SK-N-SH treated with all-trans-retinoic acid at 6 μM for 48 hours (cell line): ENCODE measurements around the gene NT5C3A.

ENCODE experiments used
- ATAC-seq: fragments of 200-7000 bp; cut with Tn5 transposase; 3 replicates; pipeline ENCODE4 v1.9.1; 2020; ENCODE audit warnings: mild to moderate bottlenecking, moderate library complexity
- ARNTL ChIP-seq: fragments of 450-650 bp; formaldehyde crosslinking; IDR thresholded peaks from 2 replicates; pipeline ENCODE4 v1.5.0; 2020; ENCODE audit warnings: low read depth, mild to moderate bottlenecking, moderate library complexity, borderline replicate concordance
- BACH2 ChIP-seq: fragments of 250-450 bp; sonication (Bioruptor Pico); IDR thresholded peaks from 2 replicates; pipeline ENCODE4 v1.9.0; 2021; ENCODE audit warnings: mild to moderate bottlenecking, borderline replicate concordance
- CSDC2 ChIP-seq: fragments of 250-450 bp; sonication (Bioruptor Pico); IDR thresholded peaks from 2 replicates; pipeline ENCODE4 v1.5.0; 2020; ENCODE audit warnings: mild to moderate bottlenecking, moderate library complexity
- CSRNP3 ChIP-seq: fragments of 250-450 bp; sonication (Bioruptor Pico); IDR thresholded peaks from 2 replicates; pipeline ENCODE4 v1.5.1; 2021; ENCODE audit warnings: mild to moderate bottlenecking, moderate library complexity
- ESRRG ChIP-seq: fragments of 250-450 bp; sonication (Bioruptor Pico); IDR thresholded peaks from 2 replicates; pipeline ENCODE4 v1.6.1; 2021; ENCODE audit warnings: mild to moderate bottlenecking
- GLIS3 ChIP-seq: fragments of 250-450 bp; sonication (Bioruptor Pico); IDR thresholded peaks from 2 replicates; pipeline ENCODE4 v1.5.0; 2020; ENCODE audit warnings: mild to moderate bottlenecking, moderate library complexity
- ISL1 ChIP-seq: fragments of 250-450 bp; sonication (Bioruptor Pico); IDR thresholded peaks from 2 replicates; pipeline ENCODE4 v2.1.2; 2022; ENCODE audit warnings: mild to moderate bottlenecking, moderate library complexity
- OSR1 ChIP-seq: fragments of 250-450 bp; sonication (Bioruptor Pico); IDR thresholded peaks from 2 replicates; pipeline ENCODE4 v1.8.0; 2022; ENCODE audit warnings: moderate library complexity, mild to moderate bottlenecking, inconsistent platforms
- PATZ1 ChIP-seq: fragments of 250-450 bp; sonication (Bioruptor Pico); IDR thresholded peaks from 2 replicates; pipeline ENCODE4 v1.8.0; 2020; ENCODE audit warnings: mild to moderate bottlenecking, moderate library complexity, borderline replicate concordance
- PPARA ChIP-seq: fragments of 250-450 bp; sonication (Bioruptor Pico); IDR thresholded peaks from 2 replicates; pipeline ENCODE4 v1.5.0; 2020; ENCODE audit warnings: mild to moderate bottlenecking, borderline replicate concordance
- RARB ChIP-seq: fragments of 250-450 bp; sonication (Bioruptor Pico); IDR thresholded peaks from 2 replicates; pipeline ENCODE4 v1.8.0; 2021; ENCODE audit warnings: mild to moderate bottlenecking, moderate library complexity
- SNAI2 ChIP-seq: fragments of 250-450 bp; sonication (Bioruptor Pico); IDR thresholded peaks from 2 replicates; pipeline ENCODE4 v1.5.0; 2020; ENCODE audit warnings: mild to moderate bottlenecking, moderate library complexity
- TCF4 ChIP-seq: fragments of 250-450 bp; sonication (Bioruptor Pico); IDR thresholded peaks from 2 replicates; pipeline ENCODE4 v1.8.0; 2021; ENCODE audit warnings: mild to moderate bottlenecking, moderate library complexity, borderline replicate concordance
- TOX ChIP-seq: fragments of 250-450 bp; sonication (Bioruptor Pico); IDR thresholded peaks from 2 replicates; pipeline ENCODE4 v1.8.0; 2021; ENCODE audit warnings: mild to moderate bottlenecking, moderate library complexity, borderline replicate concordance
- ZC3H10 ChIP-seq: fragments of 250-450 bp; sonication (Bioruptor Pico); IDR thresholded peaks from 2 replicates; pipeline ENCODE4 v1.5.1; 2021; ENCODE audit warnings: mild to moderate bottlenecking, moderate library complexity
- ZFP30 ChIP-seq: fragments of 450-650 bp; formaldehyde crosslinking; IDR thresholded peaks from 2 replicates; pipeline ENCODE4 v1.5.0; 2022; ENCODE audit warnings: mild to moderate bottlenecking, moderate library complexity
- ZNF565 ChIP-seq: fragments of 450-650 bp; formaldehyde crosslinking; conservative IDR thresholded peaks from 2 replicates; pipeline ENCODE4 v1.5.0; 2020; ENCODE audit warnings: low read depth, mild to moderate bottlenecking, moderate library complexity
- ZNF70 ChIP-seq: fragments of 450-650 bp; formaldehyde crosslinking; IDR thresholded peaks from 2 replicates; pipeline ENCODE4 v1.5.0; 2020; ENCODE audit warnings: mild to moderate bottlenecking, moderate library complexity
- ZNF8 ChIP-seq: fragments of 450-650 bp; formaldehyde crosslinking; IDR thresholded peaks from 2 replicates; pipeline ENCODE4 v1.5.0; 2020; ENCODE audit warnings: mild to moderate bottlenecking, moderate library complexity
- TF ChIP-seq, protein P1 (sequence below): fragments of 250-450 bp; sonication (Bioruptor Pico); IDR thresholded peaks from 2 replicates; pipeline ENCODE4 v1.5.1; 2020; ENCODE audit warnings: low read depth, mild to moderate bottlenecking, moderate library complexity
- TF ChIP-seq, protein P2 (sequence below): fragments of 250-450 bp; sonication (Bioruptor Pico); IDR thresholded peaks from 2 replicates; pipeline ENCODE4 v1.8.0; 2021; ENCODE audit warnings: low read depth, mild to moderate bottlenecking, moderate library complexity, borderline replicate concordance

NT5C3A gene

GRCh38 chr7:33087858-33088257 lies 25.3 kb upstream of the NT5C3A start:
- no peak for ATAC-seq
- TF ChIP-seq ARNTL (CRISPR knock-in tag), result no peak

DNA sequence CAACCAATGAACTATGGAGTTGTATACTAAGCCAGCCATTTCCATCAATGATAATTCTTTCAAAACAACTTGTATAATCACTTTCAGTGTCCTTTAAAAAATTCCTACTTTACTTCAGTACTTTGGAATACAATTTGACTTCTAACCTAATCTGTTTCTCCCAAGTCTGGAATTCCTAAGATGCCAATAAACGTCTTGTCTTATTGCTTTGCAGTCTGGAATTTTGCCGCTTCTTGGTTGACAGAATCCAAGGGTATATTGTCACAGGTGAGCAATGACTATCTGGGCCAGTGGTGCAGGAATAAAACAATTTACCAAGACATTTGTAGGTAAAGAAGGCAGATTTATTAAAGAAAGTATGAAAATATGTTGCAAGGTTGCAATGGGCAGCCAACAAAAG lies 24.8 kb upstream of the NT5C3A start:
- TF ChIP-seq OSR1, result no peak
- no peak for TF ChIP-seq ISL1
- TF ChIP-seq ZFP30 (CRISPR knock-in tag), result no peak
- no peak for TF ChIP-seq PPARA (CRISPR knock-in tag)
- TF ChIP-seq CSDC2, result no peak
- TF ChIP-seq BACH2 (CRISPR knock-in tag), result no peak
- no peak for TF ChIP-seq CSRNP3 (CRISPR knock-in tag)
- ATAC-seq, result no peak

DNA sequence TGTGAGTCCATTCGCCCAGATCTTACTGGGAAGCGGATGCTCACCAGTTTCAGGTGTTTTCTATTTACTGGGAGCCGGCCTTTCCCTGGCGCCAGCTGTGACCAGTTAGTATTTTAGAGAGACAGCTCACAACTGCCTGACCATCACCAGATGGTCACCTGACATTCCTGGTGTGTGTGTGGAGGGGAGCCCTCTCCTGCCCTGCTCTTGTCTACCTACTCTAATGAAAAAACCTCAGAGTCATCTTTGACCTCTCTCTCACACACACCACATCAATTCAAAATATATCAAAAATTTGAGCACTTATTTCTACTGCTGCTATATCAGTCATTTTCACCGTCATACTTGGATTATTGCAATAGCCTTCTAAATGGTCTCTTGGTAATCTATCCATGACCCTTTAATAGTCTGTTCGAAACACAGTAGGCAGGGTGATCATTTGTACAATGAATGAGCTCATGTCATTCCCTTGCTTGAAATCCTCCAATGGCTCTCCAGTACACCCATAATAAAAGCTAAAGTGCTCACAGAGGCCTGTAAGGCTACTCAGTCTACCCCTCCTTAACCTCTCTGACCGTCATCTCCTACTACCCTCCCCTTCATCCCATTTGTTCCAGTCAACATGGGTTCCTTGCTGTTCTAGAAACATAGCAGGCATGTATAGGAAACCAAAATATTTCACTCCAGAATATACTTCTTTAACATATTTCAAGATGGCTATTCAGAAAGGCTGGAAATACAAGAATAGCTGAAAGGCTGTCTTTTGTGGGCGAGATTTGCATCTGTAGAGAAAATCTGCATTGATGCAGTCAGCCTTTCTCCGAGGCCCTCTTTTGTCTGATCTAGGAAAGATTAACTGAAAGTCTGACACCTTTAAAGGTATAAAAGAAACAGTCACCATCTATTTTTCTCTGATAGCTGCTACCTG lies 17.5 kb upstream of the NT5C3A start:
- ATAC-seq, result no peak
- TF ChIP-seq SNAI2, result no peak
- no peak for TF ChIP-seq GLIS3 (CRISPR knock-in tag)
- TF ChIP-seq ARNTL (CRISPR knock-in tag), result no peak
- TF ChIP-seq, protein P1, sequence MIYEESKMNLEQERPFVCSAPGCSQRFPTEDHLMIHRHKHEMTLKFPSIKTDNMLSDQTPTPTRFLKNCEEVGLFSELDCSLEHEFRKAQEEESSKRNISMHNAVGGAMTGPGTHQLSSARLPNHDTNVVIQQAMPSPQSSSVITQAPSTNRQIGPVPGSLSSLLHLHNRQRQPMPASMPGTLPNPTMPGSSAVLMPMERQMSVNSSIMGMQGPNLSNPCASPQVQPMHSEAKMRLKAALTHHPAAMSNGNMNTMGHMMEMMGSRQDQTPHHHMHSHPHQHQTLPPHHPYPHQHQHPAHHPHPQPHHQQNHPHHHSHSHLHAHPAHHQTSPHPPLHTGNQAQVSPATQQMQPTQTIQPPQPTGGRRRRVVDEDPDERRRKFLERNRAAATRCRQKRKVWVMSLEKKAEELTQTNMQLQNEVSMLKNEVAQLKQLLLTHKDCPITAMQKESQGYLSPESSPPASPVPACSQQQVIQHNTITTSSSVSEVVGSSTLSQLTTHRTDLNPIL (CRISPR knock-in tag), result no peak
- TF ChIP-seq PATZ1 (CRISPR knock-in tag), result no peak

DNA sequence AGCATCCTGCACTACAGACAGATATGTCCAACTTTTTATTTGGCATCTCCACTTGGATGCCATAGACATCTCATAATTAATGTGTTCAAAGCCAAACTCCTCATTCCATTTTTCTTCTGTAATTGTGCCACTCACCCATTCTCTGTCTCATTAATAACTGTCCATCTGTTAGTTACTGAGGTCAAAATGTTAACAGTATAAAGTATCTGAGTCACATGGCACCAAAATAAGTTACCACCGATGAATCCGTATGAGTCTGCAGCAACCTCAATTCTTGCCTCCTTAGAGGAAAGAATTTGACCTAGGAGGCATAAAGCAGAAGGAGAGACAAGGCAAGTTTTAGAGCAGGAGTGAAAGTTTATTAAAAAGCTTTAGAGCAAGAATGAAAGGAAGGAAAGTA lies 16.5 kb upstream of the NT5C3A start:
- TF ChIP-seq ZNF70 (no peak), OSR1 (no peak), ESRRG (CRISPR knock-in tag) (no peak), ZC3H10 (no peak), TOX (CRISPR knock-in tag) (no peak), GLIS3 (CRISPR knock-in tag) (no peak), RARB (CRISPR knock-in tag) (no peak)
- ATAC-seq, result no peak

DNA sequence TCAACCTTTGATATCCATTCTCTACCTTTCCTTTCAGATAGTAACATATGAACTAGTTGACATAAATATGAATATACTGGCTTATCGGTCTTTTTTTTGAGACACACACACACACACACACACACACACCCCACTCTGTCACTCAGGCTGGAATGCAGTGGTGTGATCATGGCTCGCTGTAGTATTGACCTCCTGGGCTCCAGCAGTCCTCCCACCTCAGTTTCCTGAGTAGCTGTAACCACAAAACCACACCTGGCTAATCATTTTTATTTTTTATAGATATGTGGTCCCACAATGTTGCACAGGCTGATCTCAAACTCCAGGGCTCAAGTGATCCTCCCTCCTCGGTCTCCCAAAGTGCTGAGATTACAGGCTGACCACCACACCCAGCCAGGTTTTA lies 14.2 kb upstream of the NT5C3A start:
- no peak for ATAC-seq

More for the DNA sequence above, 14.2 kb upstream of the NT5C3A start:
- TF ChIP-seq ZNF8 (CRISPR knock-in tag) (no peak), PPARA (CRISPR knock-in tag) (no peak), PATZ1 (CRISPR knock-in tag) (no peak), CSDC2 (no peak), ISL1 (no peak), TCF4 (CRISPR knock-in tag) (no peak), ZNF565 (no peak), TOX (CRISPR knock-in tag) (no peak), CSRNP3 (CRISPR knock-in tag) (no peak), BACH2 (CRISPR knock-in tag) (no peak), OSR1 (no peak), ZFP30 (CRISPR knock-in tag) (no peak), ZC3H10 (no peak), ESRRG (CRISPR knock-in tag) (no peak), GLIS3 (CRISPR knock-in tag) (no peak), SNAI2 (no peak), RARB (CRISPR knock-in tag) (no peak), ARNTL (CRISPR knock-in tag) (no peak)
- TF ChIP-seq, protein P2, sequence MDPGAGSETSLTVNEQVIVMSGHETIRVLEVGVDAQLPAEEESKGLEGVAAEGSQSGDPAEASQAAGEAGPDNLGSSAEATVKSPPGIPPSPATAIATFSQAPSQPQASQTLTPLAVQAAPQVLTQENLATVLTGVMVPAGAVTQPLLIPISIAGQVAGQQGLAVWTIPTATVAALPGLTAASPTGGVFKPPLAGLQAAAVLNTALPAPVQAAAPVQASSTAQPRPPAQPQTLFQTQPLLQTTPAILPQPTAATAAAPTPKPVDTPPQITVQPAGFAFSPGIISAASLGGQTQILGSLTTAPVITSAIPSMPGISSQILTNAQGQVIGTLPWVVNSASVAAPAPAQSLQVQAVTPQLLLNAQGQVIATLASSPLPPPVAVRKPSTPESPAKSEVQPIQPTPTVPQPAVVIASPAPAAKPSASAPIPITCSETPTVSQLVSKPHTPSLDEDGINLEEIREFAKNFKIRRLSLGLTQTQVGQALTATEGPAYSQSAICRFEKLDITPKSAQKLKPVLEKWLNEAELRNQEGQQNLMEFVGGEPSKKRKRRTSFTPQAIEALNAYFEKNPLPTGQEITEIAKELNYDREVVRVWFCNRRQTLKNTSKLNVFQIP (CRISPR knock-in tag), result no peak
- TF ChIP-seq, protein P1 (CRISPR knock-in tag), result no peak
